Measurements from ENCODE around the gene IDE. TPM values are rescaled to one million over a fixed set of nuclear protein-coding genes. Genes with fewer than 3 reads are reported as not detected.

Gene IDE
- total and polyA plus RNA-seq, 10 of the 15 experiments (the other 5 are each of a cell fraction or from before 2014, with no cell fraction given) = 11.6 to 54.5 (median 33.6) TPM

- Histone ChIP-seq H2AFZ (ENCODE audit: control insufficient read depth, low read depth, low read length) (no peak overlapping the region), H3K4me3 (no peak overlapping the region), H3K27ac (ENCODE audit: control insufficient read depth, insufficient read depth) (no peak overlapping the region), H3K4me1 (ENCODE audit: control insufficient read depth, insufficient read depth, low read length) (peaks cover 4% of the 10 kb centered on the region; the same call in 1 of the 2 replicates), H3K27me3 (replicated peaks in 1 of 2; ENCODE audit: control insufficient read depth in 2 of 2, insufficient read depth in 2 of 2, low read length in 1 of 2) (no peaks in the 10 kb centered on the region), H3K9ac (ENCODE audit: control insufficient read depth, insufficient read depth, low read length) (no peak overlapping the region), H3K79me2 (ENCODE audit: control insufficient read depth, insufficient read depth, low read length) (peaks cover 32% of the 10 kb centered on the region), H3K36me3 (ENCODE audit: control insufficient read depth in 2 of 2, insufficient read depth in 2 of 2, low read length in 1 of 2) (no peaks in the 10 kb centered on the region), H3K9me3 (replicated peaks; ENCODE audit: control insufficient read depth, insufficient read depth, low read length) (no peaks in the 10 kb centered on the region), H3K4me2 (ENCODE audit: control insufficient read depth, insufficient read depth) (no peak overlapping the region), H4K20me1 (ENCODE audit: control insufficient read depth, insufficient read depth) (no peaks in the 10 kb centered on the region)
- no TSS peak for BruUV-seq (replicated peaks)
- DNase-seq (ENCODE audit: low read depth, low spot score) (no peak), ATAC-seq (no peak), FAIRE-seq (no peak)
- intact Hi-C loops (cut with micrococcal nuclease; ENCODE audit: unreplicated experiment) = loop anchor here (10.0 kb wide), 1 partner anchor 491 kb away; no protein-coding TSS in a partner anchor
- ChIA-PET CTCF (interaction anchor here (0.7 to 9.2 kb wide), 6 partner anchors 15 to 488 kb away, joined by 3 to 179 read pairs (median 4); no protein-coding TSS in a partner anchor), RAD21 (ENCODE audit: unreplicated experiment) (interaction anchor here (0.6 to 5.9 kb wide), 2 partner anchors 15 to 57 kb away, joined by 3 to 69 read pairs; no protein-coding TSS in a partner anchor), SMC1A (ENCODE audit: uncharacterized antibody, unreplicated experiment) (interaction anchor here (1.4 to 10.3 kb wide), 4 partner anchors 9 to 58 kb away, joined by 3 to 106 read pairs (median 10); no protein-coding TSS in a partner anchor), POLR2A (no interaction called here)
- in situ Hi-C loops (cut with MboI) = no loop called here
- TF ChIP-seq RELB (IDR thresholded peaks at IDR 0.05; ENCODE audit: low read depth) (no peak), CHD1 (IDR thresholded peaks at IDR 0.05; ENCODE audit: low read depth, low read length) (no peak), NFYB (IDR thresholded peaks at IDR 0.05; ENCODE audit: insufficient read depth, low read depth, low read length) (no peak), CTCF (IDR thresholded peaks at IDR 0.05 in 2 of 3, conservative IDR thresholded peaks at IDR 0.05 in 1 of 3; ENCODE audit: control insufficient read depth in 2 of 3, extremely low read depth in 1 of 3, insufficient read depth in 1 of 3, low read depth in 3 of 3, low read length in 3 of 3) (no peak), IRF3 (IDR thresholded peaks at IDR 0.05) (no peak), CBX3 (IDR thresholded peaks at IDR 0.05; ENCODE audit: borderline replicate concordance, low read depth) (no peak), RFX5 (IDR thresholded peaks at IDR 0.05; ENCODE audit: low read depth, low read length) (no peak), EED (IDR thresholded peaks at IDR 0.05; ENCODE audit: low read depth) (no peak), PAX5 (IDR thresholded peaks at IDR 0.05; ENCODE audit: borderline replicate concordance, low read depth, low read length) (no peak), E4F1 (IDR thresholded peaks at IDR 0.05; ENCODE audit: borderline replicate concordance, partially characterized antibody) (no peak), CHD2 (IDR thresholded peaks at IDR 0.05; ENCODE audit: borderline replicate concordance, low read depth, low read length) (no peak), PRDM15 (CRISPR knock-in tag; IDR thresholded peaks at IDR 0.05) (no peak)
Observed at GRCh38 chr10:92575961-92576360, 2.1 kb upstream of the IDE start.

All from GM12878 (cell line).